Fibroblast of gingiva (primary cell): ENCODE measurements around the gene WNT6.
A peak's percentile ranks its signal among the peaks of the same experiment; 100 is the strongest.
"Not testable (repeated sequence)": the region's sequence is repeated elsewhere in the genome, so short reads cannot be mapped to it uniquely, and the experiment has no call there.

Source experiments
- DNase-seq: peaks from one replicate; pipeline ENCODE4 v3.0.0-alpha.2; 2011; ENCODE audit warnings: low read depth

WNT6 gene

DNA sequence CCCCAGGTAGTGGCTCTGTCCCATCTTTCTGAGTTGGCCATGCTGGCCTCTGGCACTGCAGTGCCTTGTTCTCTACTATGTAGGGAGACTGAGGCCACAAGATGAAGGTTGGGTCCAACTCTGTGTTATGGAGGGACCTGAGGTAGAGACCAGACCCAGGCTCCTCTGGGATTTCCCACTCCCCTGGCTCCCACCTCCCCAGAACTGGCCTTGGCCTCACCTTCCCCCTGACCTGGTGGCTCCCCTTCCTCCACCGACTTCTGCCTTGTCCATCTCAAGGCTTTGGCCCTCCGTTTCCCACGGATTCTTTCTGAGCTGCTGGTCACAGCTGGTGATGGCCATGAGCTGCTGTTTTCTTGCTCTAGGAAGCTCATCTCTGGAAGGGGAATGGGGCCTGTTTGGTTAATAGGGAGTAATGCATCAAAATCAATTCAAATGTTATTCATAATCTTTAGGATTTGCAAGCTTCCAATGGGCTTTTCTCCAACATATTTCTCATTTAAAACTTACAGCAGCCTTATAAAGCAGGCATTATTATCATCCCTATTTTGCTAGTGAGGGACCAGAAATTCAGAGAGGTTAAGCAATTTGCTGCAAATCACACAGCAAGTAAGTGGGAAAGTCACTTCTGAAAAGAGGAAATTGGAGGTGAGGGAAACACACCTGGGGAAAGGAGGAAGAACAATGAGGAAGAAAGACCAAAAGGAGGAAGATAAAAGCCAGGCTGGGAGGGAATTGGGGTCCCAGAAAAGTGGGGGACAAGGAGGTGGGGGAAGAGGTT lies 28.9 kb upstream of the WNT6 start:
- DNase-seq: no peak

DNA sequence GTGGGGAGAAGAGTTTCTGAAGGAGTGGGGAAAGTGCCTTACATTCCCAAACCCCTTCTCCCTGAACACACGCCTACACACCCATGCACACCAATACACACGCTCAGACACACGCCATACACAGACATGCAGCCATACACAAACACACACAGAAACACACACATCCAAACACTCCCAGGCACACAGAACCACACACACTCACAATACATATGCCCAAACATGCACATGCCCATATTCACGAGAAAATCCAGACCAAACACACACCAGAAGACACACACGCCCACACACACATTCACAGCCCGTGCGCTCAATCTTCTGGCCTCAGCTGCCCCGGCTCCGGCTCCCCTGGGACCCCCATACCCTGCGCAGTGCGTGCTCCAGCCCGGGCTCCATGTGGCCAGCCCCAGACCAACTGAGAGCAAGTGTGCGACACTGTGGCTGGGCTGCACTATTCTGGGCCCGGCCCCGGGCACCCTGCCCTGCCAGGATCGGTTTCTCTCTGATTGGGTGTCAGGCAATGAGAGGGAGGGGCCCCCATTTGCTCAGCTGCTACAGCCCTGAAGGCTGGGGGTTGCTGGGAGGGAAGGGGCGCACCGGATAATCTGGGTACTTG lies 28.1 kb upstream of the WNT6 start, which contains the start of gene PRKAG3:
Gene PRKAG3 (minus strand): TSS at position 426 of the 613 bp plus-strand sequence.
- DNase-seq: no peak

DNA sequence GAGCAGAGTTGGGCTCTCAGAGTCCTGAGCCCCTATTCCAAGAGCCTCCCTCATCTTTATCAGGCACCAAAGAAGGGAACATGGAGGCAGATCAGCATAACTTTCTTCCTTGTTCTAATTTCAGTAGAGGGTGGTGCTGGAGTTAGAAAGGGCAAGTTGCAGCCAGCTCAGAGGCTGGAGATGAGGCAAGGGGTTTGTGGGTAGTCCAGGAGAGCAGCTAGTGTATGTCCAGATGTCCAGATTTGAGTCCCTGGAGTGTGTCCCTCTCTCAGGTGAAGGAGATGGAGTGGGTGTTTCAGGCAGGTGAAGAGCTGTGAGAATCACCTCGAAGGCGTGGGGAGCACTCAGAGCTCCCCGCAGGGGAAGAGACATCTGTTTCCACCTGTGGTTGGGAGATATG lies 27.5 kb upstream of the WNT6 start:
- no peak for DNase-seq

DNA sequence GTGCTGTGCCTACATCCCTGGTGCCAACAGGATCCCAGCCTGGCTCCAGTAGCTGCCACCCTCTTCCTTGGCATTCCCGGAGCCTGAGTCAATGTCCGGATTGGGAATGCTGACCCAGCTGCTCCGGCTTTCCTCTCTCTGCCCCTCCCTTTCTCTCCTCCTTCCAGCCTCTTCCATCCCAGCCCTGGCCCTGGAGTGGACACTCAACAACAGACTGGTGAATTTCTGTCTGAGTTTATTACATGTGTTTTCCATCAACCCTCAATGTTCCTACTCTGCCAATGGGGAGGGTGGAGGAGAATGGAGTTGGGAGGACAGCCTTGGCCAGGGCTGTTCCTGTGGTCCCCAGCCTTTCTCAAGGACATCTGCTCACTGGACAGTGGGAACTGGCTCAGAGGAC lies 27.1 kb upstream of the WNT6 start:
- no peak for DNase-seq

DNA sequence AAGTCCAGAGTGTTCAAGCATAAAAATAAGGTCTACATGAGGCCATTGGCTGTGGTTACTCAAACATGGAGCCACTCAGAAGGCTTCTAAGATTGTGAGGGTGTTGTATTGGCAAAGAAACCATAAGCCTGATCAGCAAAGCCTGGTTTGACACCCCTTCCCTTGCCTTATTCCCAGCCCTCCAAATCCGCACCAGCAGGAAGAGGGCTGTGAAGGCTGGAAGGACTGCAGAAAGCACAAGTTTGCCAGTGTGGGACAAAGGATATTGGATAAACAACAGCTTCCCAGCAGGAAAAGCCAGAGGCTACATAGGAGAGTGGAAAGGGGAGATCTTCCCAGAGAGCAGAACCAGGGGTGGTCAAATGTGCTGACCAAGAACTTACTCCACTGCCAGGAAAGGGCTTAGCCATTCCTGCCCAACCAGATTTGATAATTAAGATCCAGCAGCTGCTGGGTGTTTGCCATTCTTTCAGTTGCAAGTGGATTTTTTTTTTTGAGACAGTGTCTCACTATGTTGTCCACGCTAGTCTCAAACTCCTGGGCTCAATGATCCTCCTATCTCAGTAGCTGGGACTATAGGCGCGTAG lies 26.5 kb upstream of the WNT6 start:
- no peak for DNase-seq

DNA sequence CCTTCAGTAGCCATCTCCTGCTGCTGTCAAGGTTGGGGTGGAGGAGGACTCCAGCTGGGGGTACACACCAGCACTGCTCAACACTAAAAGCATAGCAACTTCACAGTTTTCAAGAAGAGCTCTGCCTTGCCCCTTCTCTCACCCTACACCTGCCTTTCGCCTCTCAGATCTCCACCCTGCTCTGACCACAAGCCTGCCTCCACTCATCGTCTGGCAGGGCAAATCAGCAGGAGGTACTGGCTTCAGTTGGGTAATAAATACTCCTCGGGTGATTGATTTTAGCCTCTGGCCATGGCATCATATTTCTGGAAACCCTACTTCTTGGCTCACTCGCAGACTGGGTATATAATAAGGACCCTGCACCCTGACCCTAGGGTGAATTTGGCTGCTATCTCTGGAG lies 24.9 kb upstream of the WNT6 start:
- DNase-seq: no peak

DNA sequence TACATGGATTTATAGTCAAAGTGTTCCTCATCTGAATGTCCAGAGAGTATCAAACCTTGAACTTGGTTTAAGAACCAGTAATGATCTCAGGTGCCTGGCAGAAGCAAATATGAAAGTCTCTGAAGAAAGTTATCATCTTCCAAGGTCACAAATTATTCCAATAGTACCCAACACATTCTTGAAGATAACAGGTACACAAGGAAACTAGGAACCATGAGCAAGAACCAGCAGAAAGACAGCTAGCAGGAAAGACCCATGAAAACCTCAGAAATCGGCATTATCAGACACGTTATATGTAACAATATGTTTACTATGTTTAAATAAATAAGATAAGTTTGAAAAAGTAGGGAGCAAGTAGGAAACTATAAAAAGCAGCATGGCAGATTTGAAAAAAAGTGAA lies 22.1 kb upstream of the WNT6 start:
- DNase-seq: no peak

DNA sequence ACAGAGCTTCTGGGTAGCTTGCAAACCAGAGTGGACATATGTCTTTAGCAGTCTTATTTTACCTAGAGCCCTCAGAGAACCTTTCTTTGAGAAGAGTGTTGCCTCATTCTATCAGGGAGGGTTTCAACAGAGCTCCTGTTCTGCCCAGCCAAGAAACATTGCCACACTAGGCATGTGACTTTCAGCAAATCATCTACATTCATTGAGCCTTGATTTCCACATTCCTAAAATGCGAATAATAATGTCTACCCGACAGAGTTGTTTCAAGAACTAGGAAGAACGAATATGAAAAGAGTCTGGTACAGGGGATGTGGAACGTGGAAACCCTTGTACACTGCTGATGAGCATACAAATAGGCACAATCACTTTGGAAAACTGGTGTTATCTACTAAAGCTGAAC lies 20.2 kb upstream of the WNT6 start:
- DNase-seq: peak; percentile 74

DNA sequence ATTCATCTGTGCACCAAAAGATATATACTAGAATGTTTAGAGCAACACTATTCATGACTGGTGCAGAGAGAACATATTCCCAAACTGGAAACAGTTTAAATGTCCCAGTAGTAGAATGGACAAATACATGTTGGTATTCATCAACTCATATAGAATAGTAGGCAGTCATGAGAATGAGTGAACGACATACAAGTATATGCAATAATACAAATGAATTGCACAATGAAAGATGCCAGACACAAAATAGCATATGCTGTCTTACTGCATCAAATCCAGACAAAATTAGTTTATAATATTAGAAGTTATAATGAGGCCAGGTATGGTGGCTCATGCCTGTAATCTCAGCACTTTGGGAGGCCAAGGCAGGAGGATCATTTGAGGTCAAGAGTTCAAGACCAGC lies 19.7 kb upstream of the WNT6 start:
- DNase-seq: no peak

DNA sequence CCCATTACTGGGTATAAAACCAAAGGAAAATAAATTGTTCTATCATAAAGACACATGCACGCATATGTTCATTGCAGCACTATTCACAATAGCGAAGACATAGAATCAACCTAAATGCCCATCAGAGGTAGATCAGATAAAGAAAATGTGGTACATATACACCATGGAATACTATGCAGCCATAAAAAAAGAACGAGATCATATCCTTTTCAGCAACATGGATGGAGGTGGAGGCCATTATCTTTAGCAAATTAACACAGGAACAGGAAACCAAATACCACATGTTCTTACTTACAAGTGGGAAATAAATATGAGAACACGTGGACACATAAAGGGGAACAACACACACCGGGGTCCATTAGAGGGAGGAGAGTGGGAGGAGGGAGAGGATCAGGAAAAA lies 15.3 kb upstream of the WNT6 start:
- DNase-seq: not testable (repeated sequence)

DNA sequence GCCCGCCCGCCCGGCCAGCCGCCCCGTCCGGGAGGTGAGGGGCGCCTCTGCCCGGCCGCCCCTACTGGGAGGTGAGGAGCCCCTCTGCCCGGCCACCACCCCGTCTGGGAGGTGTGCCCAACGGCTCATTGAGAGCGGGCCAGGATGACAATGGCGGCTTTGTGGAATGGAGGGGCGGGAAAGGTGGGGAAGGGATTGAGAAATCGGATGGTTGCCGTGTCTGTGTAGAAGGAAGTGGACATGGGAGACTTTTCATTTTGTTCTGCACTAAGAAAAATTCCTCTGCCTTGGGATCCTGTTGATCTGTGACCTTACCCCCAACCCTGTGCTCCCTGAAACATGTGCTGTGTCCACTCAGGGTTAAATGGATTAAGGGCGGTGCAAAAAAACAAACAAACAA lies 12.6 kb upstream of the WNT6 start:
- DNase-seq: not testable (repeated sequence)

DNA sequence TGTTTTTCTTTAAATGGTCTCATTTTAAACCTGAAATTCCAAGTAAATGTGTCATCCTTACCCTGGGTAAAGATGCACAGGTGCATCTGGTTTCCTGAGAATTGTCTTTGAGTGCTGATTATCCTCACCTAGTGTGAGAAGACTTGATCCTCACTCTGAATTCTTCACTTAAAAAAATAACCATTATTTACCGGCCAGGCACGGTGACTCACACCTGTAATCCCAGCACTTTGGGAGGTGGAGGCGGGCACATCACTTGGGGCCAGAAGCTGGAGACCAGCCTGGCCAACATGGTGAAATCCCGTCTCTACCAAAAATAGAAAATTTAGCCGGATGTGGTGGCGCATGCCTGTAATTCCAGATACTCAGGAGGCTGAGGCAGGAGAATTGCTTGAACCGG lies 9.9 kb upstream of the WNT6 start:
- DNase-seq: no peak

DNA sequence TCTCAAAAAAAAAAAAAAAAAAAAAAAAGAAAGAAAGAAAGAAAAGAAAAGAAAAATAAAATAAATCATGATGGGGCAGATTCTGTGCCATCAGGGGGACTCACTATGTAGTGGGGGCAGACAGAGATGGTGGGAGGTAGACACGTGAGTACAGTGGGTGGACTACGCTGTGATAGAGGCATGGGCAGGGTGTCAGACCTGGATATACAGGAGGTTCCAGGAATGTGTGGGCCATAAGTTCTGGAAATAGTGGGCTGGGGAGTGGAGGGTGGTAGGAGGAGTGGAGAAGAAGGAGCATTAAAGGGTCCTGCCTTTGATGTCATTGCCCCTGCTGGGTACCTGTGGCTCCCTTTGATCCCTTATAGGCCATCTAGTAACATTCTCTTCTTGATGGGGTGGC lies 8.8 kb upstream of the WNT6 start:
- DNase-seq: no peak

DNA sequence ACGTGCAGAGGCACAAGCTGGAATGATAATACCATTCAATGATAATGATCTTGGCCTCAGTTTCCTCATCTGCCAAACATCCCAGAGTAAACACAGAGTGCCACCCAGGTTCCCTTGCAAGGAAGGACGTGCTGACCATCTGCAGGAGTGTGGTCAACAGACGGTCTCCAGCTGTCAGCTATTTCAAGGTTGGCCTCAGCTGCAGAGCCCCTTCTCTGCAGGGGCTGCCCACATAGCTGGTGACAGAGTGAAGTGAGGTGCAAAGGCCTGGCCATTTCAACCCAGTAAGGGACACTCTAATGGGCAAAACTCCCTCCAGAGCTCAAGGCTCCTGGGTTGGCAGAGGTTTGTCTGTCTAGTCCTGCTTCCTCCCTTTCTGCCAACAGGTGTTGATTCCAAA lies 8.3 kb upstream of the WNT6 start:
- DNase-seq: no peak

DNA sequence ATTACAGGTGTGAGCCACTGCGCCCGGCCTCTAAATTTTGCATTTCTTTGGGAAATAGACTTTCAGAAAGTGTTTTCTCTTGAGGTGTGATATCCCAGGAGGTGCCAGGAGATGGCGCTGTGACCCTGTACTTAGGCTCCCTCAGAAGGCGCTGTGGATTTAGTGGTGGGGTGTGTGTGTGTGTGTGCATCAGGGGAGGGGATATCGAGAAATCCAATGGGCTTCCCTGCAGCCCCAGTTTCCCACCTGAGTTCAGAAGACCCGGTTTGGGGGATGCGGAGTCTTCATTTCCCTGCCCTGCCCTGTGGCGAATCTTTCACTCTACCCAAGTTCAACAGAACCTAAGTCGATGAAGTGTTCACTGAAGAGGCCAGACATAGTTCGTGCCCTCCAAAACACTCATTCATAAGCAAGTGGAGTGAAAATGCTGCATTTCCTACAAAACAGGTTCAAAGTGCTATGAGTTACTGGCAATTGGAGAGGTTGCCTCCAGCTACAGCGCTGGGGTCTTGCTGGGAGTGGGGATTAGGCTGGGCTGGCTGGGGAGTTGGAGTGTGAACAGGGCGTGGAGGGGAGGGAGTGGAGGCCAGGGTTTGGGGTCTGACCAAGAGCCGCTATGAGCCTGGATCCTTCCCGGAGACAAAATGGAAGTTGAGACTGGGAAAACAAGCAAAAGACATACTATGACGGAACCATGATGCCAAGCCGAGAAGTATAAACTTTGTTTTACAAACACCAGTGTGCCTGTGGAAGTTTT lies 6.5 kb upstream of the WNT6 start:
- peak; percentile 27 for DNase-seq

DNA sequence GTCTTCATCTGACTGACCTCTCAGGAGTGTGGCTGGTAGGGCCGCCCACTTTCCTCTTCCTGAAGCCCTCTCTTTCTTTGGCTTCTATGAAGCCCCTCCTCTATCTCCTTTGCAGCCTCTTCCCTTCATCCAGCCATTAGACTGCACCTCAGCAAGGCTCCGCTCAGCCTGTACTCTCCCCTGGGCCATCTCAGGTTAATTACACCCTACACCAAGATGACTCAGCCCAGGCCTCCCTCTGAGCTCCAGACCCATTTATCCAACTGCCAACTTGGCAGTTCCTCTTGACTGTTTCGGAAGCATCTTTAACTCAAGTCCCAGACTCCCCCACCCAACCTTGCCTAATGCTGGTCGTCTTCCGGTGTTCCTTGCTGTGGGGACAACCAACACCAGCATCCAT lies 5.8 kb upstream of the WNT6 start:
- DNase-seq: peak; percentile 27

DNA sequence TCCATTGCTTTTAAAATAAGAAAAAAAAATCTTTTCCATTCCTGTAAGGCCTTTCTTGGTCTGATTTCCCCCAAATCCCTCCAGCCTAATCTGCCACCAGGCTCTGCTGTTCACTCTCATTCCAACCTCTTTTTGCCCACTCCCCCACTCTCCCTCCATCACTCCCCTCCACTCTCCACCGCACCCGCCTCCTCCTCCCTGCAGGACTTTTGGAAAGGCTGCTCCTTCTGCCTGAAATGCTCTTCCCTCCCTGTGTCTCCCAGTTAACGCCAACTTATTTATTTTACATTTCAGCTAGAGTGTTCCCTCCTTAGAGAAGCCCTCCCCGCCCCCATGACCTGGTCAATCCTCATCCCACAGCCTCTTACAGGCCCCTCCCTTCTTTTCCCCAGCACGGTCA lies 4.7 kb upstream of the WNT6 start:
- no peak for DNase-seq

DNA sequence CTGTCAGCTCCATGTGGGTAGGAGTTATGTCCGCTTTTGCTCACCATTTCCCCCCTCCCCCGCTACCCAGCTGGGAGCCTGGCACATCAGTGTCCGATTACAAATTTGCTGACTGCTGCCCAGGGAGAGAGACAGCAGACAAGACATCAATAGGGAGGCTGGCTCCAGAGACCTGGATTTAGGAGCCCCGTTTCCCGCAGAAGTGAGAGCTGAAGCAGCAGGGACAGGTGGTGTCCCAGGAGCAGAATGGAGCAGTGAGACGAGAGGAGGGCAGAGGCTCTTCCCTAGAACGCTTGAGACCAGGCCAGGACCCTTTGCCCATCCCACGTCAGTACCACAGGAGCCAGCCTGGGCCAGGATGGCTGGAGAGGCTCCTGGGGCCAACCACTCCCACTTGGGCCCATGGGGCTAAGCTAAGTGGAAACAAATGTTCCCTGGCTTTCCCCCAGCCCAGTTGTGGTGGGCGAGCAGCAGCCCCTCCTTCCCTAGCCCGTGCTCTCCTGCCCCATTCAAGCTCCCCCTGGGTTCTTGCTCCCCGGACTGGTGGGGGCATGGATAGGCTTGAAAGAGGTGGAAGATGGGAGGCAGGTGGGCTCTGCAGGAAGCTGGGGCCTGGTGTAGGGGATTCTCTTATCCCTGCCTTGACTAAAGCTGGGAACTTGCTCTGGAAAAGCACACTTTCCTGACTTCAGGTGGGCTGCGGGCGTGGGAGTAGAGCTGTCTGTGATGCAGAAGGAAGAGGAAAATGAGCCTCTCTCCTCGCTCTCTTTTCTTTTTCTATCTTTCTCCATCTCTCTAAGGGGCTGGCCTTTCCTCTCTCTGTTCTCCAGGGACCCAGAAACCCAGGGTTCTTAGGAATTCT lies 4.1 kb upstream of the WNT6 start:
- DNase-seq: no peak

DNA sequence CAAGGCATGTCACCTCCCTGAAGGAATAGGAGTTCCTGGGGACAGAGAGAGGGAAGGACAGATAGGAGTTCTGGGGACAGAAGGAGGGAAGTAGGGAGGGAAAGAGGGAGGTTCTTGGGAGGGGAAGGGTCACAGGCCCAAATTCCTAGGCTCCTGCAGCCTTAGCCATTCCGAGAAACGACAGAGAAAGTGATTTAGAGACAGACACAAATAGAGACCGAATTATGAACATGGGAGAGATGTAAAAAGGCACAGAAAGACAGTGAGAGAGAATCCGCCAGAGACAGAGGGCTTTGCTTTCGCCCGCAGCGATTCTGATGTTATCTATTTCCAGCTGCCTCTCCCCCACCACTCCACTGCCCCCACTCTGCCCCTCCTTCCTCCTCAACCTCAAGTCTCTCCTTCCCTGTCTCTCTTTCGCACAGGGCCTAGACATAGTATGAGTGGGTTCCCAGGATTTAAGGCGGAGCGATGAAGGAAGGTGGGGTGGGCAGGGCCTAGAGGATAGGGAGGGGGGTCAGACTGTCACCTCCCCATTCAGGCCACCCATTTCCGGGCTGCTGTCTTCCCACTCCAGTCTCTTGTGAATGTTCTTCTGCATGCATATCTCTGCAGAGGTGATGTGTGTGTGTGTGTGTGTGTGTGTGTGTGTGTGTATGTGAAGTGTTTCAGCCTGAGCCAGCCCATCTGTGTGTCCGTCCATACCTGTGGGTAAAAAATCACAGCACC lies 3.3 kb upstream of the WNT6 start:
- no peak for DNase-seq

DNA sequence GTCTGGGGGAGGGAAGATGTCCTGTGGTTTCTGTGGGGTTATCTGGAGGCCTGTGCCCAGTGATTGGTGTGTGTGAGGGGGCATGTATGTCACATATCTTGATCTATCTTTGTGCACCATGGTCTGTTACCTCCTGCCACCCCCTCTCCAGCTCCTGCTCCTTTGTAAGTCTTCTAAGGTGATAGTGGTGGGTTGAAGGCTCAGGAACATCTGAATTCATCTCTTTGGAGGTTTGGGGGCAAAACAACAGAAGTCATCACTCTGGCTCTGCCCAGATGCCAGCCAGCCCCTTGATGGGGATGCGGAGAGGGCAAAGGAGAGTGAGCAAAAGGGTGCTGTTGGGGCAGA lies 2.7 kb upstream of the WNT6 start:
- DNase-seq: no peak
